ENCODE results near the gene TBCCD1. TPM values are rescaled to one million over a fixed set of nuclear protein-coding genes. Genes with fewer than 3 reads are reported as not detected.

Gene TBCCD1
- polyA plus RNA-seq (ENCODE audit: insufficient read length in 4 of 4), result 10 to 100 TPM; 18.3 to 21.5 (median 19.8) TPM

- peak; percentile 84 to 90 (median 86) for DNase-seq (ENCODE audit: low read depth in 4 of 4, low spot score in 3 of 4)
Observed at GRCh38 chr3:186567072-186567921, at the start of gene TBCCD1. Gene TBCCD1 (minus strand): TSS chr3:186567339. CDS start chr3:186564329, 3,010 bp downstream.

DNA sequence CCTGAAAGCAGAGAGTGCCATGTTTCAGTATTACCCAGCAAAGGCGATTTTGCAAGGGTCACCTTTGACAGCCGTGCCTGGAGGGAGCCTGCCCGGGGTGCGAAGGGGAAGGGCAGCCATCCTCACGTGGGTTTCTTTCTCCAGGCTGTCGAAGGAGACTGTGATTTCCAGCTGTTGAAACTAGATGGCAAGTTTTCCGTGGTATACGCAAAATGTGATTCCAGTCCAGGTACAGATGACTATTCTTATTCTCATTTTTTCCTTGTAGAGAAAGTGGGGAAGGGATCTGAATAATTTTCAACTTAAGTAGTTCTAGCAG, 49.1 kb upstream of the TBCCD1 start:
- DNase-seq (ENCODE audit: low read depth in 4 of 4, low spot score in 3 of 4), result no peak

DNA sequence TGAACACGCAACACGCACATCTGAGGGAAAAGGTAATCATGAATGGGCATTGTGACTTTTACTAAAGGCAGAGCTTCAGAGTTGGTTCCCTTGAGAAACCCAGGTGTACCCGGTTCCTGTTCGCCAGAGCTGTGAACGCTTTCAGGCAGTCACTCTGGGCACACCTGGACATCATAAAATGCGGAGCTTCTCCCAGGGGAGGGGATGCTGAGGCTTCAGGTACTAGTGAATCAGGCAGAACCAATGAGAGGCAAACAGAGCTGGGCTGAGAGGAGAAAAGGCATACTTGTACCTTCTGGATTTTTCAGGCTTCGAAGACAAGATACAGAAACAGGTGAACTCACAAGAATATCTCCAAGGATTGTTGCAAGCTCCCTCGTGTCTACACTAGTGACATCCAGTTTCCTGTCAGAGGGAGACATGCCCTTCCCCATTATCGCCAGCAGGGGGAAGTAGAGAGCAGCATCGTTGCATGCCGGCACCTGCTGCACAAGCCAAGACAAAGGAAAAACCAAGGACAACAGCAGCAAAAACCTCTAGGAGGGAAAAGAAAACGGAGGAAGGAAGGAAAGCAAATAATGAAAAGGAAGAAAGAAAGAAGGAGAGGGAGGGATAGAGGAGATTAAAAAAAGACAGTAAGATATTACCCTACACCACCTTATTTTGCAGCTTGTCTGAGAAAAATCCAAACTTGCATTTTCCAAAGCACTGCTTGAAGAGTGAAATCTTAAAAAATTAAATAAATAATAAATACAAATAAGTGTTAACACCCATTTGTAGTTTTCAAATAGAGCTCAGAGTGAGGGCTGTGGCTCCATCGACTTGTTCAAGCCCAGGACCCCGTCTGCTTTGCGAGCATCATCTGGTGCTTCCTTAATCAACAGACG, 47.7 kb upstream of the TBCCD1 start:
- DNase-seq (ENCODE audit: low read depth in 4 of 4, low spot score in 3 of 4), result peak; percentile 68 to 75 (median 71)

DNA sequence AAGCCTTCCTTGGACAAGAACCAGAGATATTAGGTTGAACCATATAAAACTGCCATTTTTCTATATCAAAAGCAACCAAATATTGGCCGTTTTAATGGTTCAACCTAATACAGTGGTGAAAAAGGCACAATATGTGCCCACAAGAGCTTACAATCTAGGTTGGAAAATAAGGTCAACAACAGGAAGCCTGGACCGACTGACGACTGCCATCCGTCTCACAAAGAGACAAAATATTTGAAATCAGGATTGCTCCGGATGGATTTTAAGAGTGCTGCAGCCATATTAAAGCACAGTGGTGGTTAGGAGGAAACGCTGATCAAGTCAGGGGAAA, 47.1 kb upstream of the TBCCD1 start:
- no peak for DNase-seq (ENCODE audit: low read depth in 4 of 4, low spot score in 3 of 4)

DNA sequence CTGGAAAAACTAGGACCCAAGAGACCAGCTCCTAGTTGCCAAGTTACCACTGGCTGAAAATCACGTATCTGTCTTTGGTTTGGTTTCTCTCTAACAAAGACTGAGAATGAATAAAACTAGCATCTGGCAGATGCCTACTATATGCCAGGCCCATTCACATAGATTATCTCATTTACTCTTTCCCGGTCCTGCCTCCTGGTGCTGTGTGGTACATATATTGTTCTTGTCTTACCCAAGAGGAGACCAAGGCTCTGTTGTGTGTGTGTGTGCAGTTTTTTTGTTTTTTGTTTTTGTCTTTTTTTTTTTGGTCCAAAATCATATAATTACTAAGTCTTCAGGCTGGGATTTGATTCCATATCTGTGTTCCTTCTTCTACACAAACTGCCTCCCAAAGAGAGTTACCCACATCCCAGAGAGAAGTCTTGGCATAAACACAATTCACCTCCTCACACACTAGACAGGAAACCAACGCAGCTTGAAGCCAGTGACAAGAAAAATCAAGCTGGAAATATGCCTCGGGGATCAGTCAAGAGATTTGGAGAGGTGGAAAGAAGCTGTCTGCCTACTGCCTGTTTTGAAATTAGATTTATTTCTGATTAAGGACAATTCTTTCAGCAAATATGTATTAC, 46.6 kb upstream of the TBCCD1 start:
- no peak for DNase-seq (ENCODE audit: low read depth in 4 of 4, low spot score in 3 of 4)

- no peak for DNase-seq (ENCODE audit: low read depth in 4 of 4, low spot score in 3 of 4)
Observed at GRCh38 chr3:186612721-186613636, 45.8 kb upstream of the TBCCD1 start, which contains the start of gene AHSG. Gene AHSG (plus strand): TSS chr3:186613060. CDS start chr3:186613142, 82 bp downstream.

GRCh38 chr3:186612065-186612464, 44.9 kb upstream of the TBCCD1 start:
- DNase-seq (ENCODE audit: low read depth in 4 of 4, low spot score in 3 of 4), result no peak

- no peak for DNase-seq (ENCODE audit: low read depth in 4 of 4, low spot score in 3 of 4)
Observed at GRCh38 chr3:186609247-186609868, 42.2 kb upstream of the TBCCD1 start.

GRCh38 chr3:186608624-186609215, 41.6 kb upstream of the TBCCD1 start:
- no peak for DNase-seq (ENCODE audit: low read depth in 4 of 4, low spot score in 3 of 4)

DNA sequence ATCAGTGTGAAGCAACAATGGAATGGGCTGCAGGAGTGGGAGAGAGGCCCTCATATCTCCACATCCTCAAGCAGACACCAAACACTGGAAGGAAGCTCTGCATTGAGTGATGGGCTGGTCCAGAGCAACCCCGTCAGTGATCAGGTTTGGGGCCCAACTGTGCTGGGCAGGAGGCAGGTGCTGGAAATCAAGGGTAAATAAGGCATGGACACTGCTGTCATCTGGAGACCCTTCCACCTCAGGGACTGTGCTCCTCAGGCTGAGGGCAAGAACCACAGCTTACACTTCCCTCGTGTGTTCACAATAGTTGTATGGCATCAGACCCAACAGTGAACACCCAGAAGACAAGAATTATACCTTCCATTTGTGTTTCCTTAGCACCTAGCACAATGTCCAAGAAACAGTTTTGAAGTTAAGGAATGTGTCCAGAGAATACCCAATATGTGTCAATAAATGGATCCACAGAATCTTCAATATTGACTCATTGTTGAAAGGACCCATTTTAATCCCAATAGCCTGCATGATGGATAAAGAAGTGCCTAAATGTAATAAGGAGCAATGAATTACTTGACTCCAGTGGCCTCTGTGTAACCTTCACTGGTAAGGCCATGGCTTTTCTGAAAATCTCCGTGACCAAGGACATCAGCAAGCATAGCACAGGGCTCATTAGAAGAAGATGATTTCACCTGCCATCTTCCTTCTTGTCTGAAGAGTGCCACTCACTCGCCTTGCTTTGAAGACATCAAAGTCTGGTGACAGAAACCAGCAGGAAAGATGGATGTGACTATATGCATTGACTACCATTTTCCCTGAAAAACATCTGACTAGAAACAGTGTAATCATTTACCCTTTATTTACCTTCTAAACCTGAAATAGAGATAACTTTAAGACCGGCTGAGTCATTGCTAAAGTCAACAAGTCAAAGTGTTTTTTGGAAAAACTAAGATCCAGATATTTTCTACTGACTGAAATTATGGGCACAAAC, 38.7 kb upstream of the TBCCD1 start:
- DNase-seq (ENCODE audit: low read depth in 4 of 4, low spot score in 3 of 4), result no peak

DNA sequence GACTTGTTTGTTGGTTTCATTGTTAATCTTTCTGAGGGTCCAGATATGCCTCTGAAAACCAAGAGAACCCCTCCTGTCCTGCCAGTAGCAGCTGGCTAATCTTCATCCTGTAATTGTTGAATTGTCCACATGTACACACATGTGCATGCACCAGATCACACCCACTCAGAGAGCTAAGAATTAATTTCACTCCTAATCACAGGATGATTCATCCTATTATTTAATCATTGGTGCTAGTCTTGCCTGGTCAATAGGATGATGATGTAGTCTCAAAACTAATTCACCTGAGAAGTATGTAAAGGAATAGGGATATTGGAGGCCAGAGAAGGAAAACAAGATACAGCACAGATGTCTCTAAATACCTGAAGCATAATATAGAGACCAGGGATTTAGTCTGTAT, 37.9 kb upstream of the TBCCD1 start:
- DNase-seq (ENCODE audit: low read depth in 4 of 4, low spot score in 3 of 4), result no peak

GRCh38 chr3:186603159-186603558, 36.0 kb upstream of the TBCCD1 start:
- no peak for DNase-seq (ENCODE audit: low read depth in 4 of 4, low spot score in 3 of 4)

DNA sequence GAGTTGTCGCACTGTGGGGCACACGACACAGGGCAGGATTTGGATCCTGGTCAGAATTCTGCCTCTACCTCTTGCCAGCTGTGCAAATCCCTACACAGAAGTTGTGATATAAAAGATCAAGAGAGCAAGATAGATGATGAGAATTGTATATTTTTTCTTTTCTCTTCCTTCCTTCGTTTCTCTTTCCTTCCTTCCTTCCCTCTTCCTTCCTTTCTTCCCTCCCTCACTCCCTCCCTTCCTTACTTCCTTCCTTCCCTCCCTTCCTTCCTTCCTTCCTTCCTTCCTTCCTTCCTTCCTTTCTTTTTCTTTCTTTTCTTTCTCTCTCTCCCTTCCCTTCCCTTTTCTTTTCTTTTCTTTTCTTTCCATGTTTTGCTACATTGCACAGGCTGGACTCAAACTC, 33.8 kb upstream of the TBCCD1 start:
- DNase-seq (ENCODE audit: low read depth in 4 of 4, low spot score in 3 of 4), result no peak

- DNase-seq (ENCODE audit: low read depth in 4 of 4, low spot score in 3 of 4), result no peak
Observed at GRCh38 chr3:186599785-186600166, 32.6 kb upstream of the TBCCD1 start.

GRCh38 chr3:186599142-186599784, 32.1 kb upstream of the TBCCD1 start:
- DNase-seq (ENCODE audit: low read depth in 4 of 4, low spot score in 3 of 4), result no peak

GRCh38 chr3:186598794-186599141, 31.6 kb upstream of the TBCCD1 start:
- DNase-seq (ENCODE audit: low read depth in 4 of 4, low spot score in 3 of 4), result no peak

DNA sequence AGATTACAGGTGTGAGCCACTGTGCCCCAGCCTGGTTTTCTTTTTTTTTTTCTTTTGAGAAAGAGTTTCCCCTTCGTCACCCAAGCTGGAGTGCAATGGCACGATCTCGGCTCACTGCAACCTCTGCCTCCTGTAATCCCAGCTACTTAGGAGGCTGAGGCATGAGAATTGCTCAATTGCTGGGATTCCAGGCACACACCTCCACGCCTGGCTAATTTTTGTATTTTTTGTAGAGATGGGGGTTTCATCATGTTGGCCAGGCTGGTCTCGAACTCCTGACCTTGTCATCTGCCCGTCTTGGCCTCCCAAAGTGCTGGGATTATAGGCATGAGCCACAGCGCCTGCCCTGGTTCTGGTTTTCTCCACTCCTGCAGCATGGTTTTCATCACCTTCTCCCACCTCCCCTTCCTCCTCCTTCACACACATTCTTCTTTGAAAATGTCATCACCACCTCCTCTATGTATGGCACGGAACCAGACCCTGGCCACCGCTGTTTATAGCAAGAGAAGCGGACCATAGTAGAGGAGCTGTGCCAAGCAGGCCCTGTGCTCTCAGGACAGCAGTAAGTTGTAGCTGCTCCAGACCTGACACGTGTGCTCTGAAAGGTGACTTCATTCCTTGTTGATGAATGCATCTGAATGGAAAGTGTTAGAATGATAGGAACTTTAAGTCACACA, 31.1 kb upstream of the TBCCD1 start:
- no peak for DNase-seq (ENCODE audit: low read depth in 4 of 4, low spot score in 3 of 4)

Data from right renal pelvis (tissue), 4 donors.